Measurements from ENCODE around the gene U2AF2.

GRCh38 chr19:55671054-55671378 lies 16.2 kb downstream of the U2AF2 start:
- TF ChIP-seq CTCF (conservative IDR thresholded peaks at IDR 0.05; ENCODE audit: low read depth, low read length) (no peak), EZH2 (IDR thresholded peaks at IDR 0.05; ENCODE audit: borderline replicate concordance, low read depth, low read length, poor library complexity, severe bottlenecking) (no peak)
